ENCODE measurements around the gene GRB10. TPM values are rescaled to one million over a fixed set of nuclear protein-coding genes. Genes with fewer than 3 reads are reported as not detected.

GRB10 gene
- total and polyA plus RNA-seq, 2 of the 8 experiments (the other 6 are each of a cell fraction or from before 2014, with no cell fraction given), result 35.7 to 97.0 TPM

- no peak for TF ChIP-seq BCL11A (IDR thresholded peaks at IDR 0.05; ENCODE audit: low read depth in 2 of 2, low read length in 2 of 2)
These were observed 24.5 kb upstream of the GRB10 start (continued) for GRCh38 chr7:50807026-50807730.

All from H1 (cell line).